SW 1271 (cell line): ENCODE data around the gene CLDN3.

Experiments used
- DNase-seq, 2 experiments: peaks; one replicate each; lab custom pipeline; 2025; lab: John Stamatoyannopoulos, UW

The CLDN3 gene

DNA sequence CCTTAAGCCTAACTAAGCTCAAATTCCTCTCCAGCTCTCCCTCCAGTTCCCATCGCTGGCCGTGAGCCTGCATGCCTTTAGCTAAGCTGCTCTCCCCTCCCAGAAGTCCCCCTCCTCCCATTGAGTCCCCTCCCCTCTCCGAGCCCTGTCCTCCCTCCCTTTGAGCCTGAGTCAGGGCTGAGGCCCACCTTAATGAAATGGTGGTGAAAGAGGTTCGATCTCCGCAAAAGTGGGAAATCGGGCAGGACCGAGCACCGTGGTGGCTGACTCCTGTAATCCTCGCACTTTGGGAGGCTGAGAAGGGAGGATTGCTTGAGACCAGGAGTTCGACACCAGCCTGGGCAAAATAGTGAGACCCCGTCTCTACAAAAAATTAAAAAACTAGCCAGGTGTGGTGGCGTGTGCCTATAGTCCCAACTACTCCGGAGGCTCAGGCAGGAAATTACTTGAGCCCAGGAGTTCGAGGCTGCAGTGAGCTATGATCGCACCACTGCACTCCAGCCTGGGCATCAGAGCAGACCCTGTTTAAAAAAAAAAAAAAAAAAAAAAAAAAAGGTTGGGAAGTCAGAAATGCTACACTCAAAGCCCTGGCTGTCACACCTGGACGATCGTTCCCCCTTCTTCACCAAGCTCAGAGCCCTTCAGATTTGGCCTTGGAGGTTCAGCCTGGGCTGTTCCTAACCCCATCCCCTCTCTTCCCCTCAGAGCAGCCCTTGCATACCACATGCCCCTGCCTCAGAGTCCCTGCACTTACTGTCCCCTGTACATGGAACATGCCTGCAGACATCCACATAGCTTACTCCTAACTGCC is 995 bp upstream of the CLDN3 start:
- no peak for DNase-seq

DNA sequence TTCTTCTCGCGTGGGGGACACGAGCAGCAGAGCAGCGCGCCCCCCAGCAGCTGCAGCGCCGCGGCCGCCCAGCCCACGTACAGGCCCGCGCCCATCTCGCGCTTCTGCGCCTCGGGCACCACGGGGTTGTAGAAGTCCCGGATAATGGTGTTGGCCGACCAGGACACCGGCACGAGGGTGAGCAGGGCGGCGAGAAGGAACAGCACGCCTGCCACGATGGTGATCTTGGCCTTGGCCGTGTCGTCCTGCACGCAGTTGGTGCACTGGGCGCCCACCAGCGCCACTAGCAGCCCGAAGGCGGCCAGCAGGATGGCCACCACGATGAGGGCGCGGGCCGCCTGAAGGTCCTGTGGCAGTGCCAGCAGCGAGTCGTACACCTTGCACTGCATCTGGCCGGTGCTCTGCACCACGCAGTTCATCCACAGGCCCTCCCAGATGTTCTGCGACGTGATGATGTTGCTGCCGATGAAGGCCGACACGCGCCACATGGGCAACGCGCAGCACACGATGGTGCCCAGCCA is 529 bp downstream of the CLDN3 start:
- no peak for DNase-seq

- DNase-seq = no peak
Measured at GRCh38 chr7:73768641-73769480, 1.2 kb downstream of the CLDN3 start.

DNA sequence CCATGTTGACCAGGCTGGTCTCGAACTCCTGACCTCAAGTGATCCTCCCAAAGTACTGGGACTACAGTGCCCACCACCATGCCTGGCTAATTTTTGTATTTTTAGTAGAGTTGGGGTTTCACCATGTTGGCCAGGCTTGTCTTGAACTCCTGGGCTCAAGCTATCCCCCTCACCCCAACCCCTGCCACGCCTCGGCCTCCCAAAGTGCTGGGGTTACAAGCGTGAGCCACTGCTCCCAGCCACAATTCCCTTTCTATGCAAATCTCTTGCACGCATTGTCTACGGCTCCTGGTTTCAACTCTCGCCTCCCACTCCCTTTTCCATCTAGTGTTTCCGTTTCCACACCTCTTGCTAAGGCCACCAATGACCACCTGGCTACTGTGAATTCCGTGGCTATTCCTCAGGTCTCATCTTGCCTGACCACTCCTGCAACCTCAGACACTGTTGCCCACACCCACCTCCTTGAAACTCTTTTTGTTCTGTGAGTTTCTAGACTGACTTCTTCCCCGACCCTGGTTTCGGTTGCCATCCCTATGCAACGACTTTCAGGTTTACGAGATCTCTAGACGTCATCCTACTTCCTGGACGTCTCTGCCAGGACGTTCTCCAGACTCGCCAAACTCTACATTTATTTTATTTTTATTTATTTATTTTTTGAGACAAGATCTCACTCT is 3.4 kb downstream of the CLDN3 start:
- no peak for DNase-seq

DNA sequence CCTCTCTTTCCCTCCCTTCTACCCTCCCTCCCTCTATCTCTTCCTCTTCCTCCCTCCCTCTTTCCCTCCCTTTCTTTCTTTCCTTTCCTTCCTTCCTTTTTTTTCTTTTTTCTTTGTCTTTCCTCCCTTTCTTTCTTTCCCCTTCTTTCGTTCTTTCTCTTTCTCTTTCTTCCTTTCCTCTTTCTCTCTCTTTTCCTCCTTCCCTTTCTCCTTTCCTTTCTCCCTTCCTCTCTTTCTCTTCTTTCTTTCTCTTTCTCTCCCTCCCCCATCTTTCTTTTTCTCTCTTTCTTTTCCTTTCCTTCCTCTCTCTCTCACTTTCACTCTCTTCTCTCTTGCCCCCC is 7.4 kb downstream of the CLDN3 start:
- no peak for DNase-seq

DNA sequence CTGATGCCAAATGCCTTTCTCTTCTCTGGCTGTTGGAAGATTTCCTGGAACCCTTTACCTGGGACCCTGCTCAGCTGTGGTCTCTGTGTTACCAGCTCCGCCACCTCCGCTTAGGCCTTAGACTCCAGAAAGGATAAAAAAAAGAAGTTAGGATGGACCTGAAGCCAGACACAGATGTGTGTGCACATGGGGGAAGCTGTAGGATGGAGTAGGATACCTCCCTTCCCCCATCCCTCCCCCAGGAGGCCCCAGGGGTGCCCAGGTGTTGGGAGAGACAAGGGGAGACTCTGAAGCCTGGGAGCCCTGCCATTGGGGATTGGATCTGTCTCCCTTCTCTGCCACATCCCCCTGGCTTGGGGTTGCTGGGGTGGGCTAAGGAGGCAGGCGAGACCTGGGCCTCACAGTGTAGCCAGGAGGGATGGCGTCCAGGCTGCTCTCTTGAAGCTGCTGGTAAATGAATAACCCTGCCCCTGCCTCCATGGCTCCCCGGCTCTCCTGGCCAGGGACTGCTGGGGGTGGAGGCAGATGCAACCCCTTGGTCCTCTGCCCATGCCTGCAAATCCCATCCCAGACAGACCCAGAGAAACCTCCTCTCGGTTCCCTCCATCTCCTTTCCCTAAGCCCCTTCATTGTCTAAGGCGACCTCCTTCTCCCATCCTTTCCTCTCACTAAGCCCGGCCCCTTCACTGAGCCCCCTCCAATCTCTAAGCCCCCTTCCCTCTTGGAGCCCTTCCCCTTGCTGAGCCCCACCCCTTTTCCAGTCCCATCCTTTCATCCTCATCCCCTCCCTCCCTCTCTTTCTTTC is 8.0 kb downstream of the CLDN3 start:
- DNase-seq = no peak

GRCh38 chr7:73758581-73759138 is 11.4 kb downstream of the CLDN3 start:
- DNase-seq = no peak

DNA sequence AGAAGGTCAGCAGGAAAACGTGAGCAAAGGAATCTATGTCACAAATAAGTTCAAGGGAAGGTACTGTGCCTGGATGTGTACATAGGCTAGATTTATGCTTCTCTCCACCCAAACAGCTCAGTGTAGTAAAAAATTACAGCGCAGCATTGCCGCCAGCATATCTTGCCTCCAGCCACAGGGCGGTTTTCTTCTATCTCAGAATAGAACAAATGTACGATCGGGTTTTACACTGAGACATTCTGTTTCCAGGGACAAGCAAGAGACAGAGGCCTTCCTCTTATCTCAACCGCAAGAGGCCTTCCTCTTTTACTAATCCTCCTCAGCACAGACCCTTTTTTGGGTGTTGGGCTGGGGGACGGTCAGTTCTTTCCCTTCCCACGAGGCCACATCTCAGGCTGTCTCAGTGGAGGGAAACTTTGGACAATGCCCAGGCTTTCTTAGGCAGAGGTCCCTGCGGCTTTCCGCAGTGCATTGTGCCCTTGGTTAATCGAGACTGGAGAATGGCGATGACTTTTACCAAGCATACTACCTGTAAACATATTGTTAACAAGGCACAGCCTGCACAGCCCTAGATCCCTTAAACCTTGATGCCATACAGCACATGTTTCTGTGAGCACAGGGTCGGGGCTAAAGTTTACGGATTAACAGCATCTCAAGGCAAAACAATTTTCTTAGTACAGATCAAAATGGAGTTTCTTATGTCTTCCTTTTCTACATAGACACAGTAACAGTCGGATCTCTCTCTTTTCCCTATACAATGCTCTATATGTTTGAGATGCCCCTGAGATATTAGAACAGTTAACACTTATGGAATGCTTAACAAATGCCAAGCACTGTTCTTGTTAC is 19.9 kb downstream of the CLDN3 start:
- no peak for DNase-seq

DNA sequence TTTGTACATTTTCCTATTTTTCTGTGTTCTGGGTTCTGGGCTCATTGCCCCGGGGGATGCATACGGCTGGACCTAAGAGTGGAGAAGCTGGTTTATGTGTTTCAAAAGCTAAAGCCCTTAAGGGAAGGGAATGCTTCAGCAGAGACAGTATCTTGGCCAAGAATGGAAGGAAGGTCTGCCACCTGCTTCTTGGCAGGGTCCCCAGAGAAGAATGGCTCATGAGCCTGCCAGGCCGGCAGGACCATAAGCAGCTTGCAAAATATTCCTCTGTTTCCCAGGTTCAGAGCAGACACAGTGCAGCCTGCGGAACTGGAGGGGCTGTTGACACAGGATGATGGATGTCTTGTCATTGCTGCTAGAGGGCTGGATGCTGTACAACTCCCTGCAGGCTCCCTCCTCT is 23.7 kb downstream of the CLDN3 start:
- DNase-seq = no peak

DNA sequence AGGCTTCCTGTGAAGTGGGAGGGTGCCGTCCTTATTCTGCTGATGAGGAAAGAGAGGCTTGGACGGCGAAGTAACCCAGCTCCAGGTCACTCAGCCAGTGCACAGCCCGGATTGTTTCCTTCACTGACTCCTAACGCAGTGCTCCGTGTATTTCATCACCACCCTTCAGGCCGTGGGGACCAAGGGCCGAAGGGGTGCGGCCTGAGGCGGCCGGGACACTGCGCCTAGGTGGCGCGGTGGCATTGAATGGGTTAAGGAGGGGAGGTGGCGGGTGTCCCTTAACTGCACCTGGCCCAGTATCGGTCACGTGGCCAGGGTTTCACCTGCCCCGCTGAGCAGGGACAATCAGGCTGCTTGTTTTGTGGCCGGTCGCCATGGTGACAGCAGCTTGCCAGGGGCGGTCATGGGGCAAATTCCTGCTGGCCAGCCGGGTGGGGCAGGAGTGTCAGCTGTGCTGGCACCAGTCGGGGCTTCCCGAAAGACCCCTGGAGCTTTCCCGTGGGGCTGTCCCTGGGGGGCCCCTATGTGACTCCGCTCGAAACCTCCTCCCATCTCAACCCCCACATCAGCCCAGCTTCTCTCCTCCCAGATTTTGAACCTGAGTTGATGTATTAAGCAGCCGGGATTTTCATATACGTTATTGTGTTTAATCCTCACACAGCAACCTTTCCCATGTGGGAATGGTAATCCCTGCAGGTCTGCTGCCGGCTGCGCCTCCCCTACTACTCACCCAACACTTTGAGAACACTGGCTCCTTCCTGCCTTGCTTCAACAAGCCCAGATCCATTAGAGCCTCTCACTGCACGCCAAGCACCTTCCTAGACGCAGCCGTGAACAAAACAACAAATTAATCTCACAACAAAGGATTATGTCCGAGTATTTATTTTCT is 27.1 kb downstream of the CLDN3 start:
- DNase-seq = no peak

- DNase-seq = no peak
Measured at GRCh38 chr7:73742338-73742752, 27.7 kb downstream of the CLDN3 start.

DNA sequence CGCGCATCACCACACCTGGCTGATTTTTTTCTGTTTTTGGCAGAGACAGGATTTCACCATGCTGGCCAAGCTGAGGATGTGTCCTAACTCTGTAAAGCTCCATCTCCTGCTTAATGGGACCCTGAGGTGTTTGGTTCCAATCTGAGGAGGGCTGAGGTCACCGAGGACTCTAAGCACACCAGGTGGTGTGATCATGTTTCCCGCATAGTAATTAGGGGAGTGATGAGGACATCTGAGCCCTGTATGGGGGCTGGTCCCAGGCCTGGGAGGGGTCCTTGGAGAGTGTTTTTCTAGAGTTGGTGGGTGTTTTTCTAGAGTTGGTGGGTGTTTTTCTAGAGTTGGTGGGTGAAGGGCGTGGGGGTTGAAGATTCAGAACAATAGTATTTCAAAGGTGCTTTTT is 28.5 kb downstream of the CLDN3 start:
- DNase-seq = no peak

GRCh38 chr7:73740771-73741170 is 29.3 kb downstream of the CLDN3 start:
- DNase-seq = no peak

DNA sequence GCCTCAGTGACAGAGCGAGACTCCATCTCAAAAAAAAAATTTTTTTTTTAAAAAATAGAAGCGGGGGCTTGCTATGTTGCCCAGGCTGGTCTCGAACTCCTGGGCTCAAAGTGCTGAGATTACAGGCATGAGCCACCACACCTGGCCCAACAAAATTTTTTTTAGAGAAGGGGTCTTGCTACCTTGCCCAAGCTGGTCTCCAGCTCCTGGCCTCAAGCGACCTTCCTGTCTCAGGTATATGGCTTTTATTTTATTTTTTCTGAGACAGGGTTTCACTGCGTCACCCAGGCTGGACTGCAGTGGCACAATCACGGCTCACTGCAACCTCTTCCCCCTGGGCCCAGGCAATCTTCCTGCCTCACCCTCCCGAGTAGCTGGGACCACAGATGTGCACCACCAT is 29.9 kb downstream of the CLDN3 start:
- no peak for DNase-seq

GRCh38 chr7:73739387-73739767 is 30.7 kb downstream of the CLDN3 start:
- no peak for DNase-seq

DNA sequence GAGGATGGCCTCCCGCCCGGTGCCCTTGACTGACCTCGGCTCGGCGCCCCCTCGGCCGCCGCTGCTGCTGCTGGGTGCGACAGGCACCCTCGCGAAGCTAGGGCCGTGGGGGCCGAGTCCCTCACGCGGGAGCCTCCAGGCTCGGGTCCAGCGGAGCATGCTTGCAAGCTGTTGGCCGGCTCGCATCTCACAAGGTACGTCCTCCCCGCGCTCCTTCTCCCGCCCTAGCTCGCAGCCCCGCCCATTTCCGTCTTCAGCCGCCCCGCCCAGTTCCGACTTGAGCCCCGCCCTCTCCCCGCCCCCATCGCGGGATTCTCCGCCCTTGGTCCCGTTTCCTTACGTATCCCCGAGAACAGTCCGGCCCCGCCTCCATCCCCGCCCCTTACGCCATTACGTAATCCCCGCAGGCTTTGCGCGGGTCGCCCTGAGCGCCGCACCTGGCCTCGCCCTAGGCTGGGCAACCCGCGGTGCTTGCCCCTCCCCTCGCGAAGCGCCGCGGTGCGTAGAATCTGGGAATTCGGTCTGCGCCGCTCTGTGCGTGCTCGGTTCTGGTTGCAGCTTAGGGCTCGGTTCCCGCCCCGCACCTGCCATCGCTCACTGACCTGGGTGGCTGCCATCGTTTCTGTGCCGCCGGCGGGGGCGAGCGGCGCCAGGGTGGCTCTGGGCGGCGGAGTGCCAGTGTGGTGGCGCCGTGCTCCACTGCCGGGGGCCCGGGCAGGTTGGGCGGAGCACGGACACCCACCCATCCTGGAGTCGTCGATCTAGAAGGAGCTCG is 31.3 kb downstream of the CLDN3 start, which contains the start of gene ABHD11:
TSS of gene ABHD11 (minus strand) at position 191 of the 775 bp plus-strand sequence. CDS start at position 159, 32 bp downstream.
- DNase-seq = peak; percentile 71 to 94

DNA sequence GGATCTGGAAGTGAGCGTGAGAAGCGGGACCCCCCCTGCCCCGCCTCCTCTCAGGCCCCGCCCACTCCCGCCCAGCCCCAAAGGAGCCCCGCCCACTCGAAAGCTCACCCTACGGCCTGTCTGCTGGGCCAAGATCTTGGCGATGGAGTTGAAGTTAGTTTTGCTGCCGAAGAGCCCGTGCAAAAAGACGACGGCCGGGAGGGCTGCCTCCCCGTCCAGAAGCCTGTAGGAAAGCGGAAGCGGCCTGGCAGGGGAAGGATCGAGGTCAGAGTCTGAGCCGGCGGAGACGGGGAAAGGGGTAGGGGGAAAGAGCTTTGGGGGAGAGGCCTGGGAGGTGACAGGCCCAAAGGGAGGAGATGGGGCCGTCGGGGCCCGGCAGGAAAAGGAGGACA is 31.9 kb downstream of the CLDN3 start:
- peak in 1 of 2 experiments; percentile 48 for DNase-seq

DNA sequence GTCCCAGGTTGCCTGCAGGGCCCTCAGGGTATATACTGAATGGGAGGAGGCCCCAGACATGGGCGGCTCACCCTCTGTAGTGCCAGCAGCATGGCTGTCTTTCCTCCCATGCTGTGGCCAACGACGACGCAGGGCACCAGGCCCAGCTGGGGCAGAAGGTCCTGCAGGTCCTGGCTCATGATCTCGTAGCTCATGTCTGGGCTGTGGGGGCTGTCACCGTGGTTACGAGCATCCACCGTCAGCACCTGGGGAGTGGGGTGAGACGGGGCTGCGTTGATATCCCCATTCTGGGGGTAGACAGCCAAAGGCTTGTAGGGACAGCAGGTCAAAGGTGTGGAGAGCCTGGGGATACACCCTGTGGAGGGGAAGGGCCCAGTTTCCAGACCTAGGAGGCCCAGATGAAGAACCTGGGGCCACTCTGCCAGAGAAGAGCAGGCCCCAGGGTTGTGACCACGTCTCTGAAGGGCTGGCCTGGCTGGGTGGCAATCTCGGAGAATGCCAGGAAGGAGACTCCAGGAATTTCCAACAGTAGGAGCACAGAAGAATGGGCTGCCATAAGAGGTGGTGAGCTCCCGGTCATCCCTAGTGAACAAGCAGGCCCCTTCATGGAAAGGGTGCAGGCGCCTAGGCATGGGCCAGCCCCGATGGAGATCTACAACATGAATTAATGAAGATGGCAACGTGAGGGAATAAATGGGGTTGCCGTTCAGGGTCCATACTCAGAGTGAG is 32.4 kb downstream of the CLDN3 start:
- no peak for DNase-seq
